Activated CD8-positive, alpha-beta T cell treated with anti-CD3 and anti-CD28 coated beads, Interleukin-2, amount 10 ng/mL, durations not matched to agents 7 days and 5 days (primary cell): ENCODE results near the gene ALG13. TPM values are rescaled to one million over a fixed set of nuclear protein-coding genes. Genes with fewer than 3 reads are reported as not detected.
"Not testable (repeated sequence)": the region's sequence is repeated elsewhere in the genome, so short reads cannot be mapped to it uniquely, and the experiment has no call there.

Experiments
- ATAC-seq: fragments of 150-1000 bp; cut with Tn5 transposase; one replicate; pipeline ENCODE4 v1.10.0; 2021; ENCODE audit warnings: moderate library complexity
- CTCF ChIA-PET: fragments of 350-600 bp; sonication (Branson Sonifier 250); formaldehyde crosslinking; loops from one replicate; lab custom pipeline; 2021; ENCODE audit warnings: antibody characterized with exemption; lab: Charles Lee
- POLR2A ChIA-PET: fragments of 350-600 bp; sonication (Branson Sonifier 250); formaldehyde crosslinking; loops from one replicate; lab custom pipeline; 2021; ENCODE audit warnings: antibody characterized with exemption; lab: Charles Lee
- DNase-seq: peaks from one replicate; pipeline ENCODE4 v3.0.0-alpha.2; 2020
- H3K27ac Mint-ChIP-seq: one replicate; pipeline ENCODE4 v1.8.0; 2021; ENCODE audit warnings: mild to moderate bottlenecking, mixed read lengths
- H3K27me3 Mint-ChIP-seq: one replicate; pipeline ENCODE4 v1.8.0; 2021; ENCODE audit warnings: low read depth, mixed read lengths
- H3K36me3 Mint-ChIP-seq: one replicate; pipeline ENCODE4 v1.8.0; 2021; ENCODE audit warnings: low read depth, mixed read lengths
- H3K4me1 Mint-ChIP-seq: one replicate; pipeline ENCODE4 v1.8.0; 2021; ENCODE audit warnings: low read depth, mixed read lengths
- H3K4me3 Mint-ChIP-seq: one replicate; pipeline ENCODE4 v1.8.0; 2021; ENCODE audit warnings: mild to moderate bottlenecking, mixed read lengths
- H3K9me3 Mint-ChIP-seq: one replicate; pipeline ENCODE4 v1.8.0; 2022; ENCODE audit warnings: mixed read lengths; ENCODE audit not compliant: insufficient read depth
- total RNA-seq, 2 experiments: library from RNA; stranded (reverse); gene quantifications; one replicate each; pipeline ENCODE4 v1.2.3, GENCODE V29; 2021

Gene ALG13
- total RNA-seq, 2 experiments from 2014 or later: 38.5 to 43.7 TPM

- no peaks in the 10 kb centered on the region for H3K9me3 Mint-ChIP-seq
- ChIA-PET CTCF (no interaction called here), POLR2A (no interaction called here)
- no peak overlapping the region for H3K4me3 Mint-ChIP-seq
- H3K36me3 Mint-ChIP-seq: no peaks in the 10 kb centered on the region
- H3K27ac Mint-ChIP-seq: no peak overlapping the region
- no peak for DNase-seq
- H3K4me1 Mint-ChIP-seq: no peaks in the 10 kb centered on the region
- H3K27me3 Mint-ChIP-seq: no peaks in the 10 kb centered on the region
- no peak for ATAC-seq
Measured at GRCh38 chrX:111778591-111778990, 97.6 kb downstream of the ALG13 start.

GRCh38 chrX:111779582-111779981 lies 98.6 kb downstream of the ALG13 start:
- no peak for ATAC-seq
- H3K27ac Mint-ChIP-seq: no peak overlapping the region
- ChIA-PET POLR2A (no interaction called here), CTCF (no interaction called here)
- H3K4me3 Mint-ChIP-seq: no peak overlapping the region
- H3K27me3 Mint-ChIP-seq: no peaks in the 10 kb centered on the region
- H3K9me3 Mint-ChIP-seq: no peaks in the 10 kb centered on the region
- H3K4me1 Mint-ChIP-seq: no peaks in the 10 kb centered on the region
- H3K36me3 Mint-ChIP-seq: no peaks in the 10 kb centered on the region
- no peak for DNase-seq

GRCh38 chrX:111784667-111785066 lies 103.7 kb downstream of the ALG13 start:
- ATAC-seq: no peak
- Mint-ChIP-seq H3K27ac (no peak overlapping the region), H3K4me1 (no peaks in the 10 kb centered on the region), H3K9me3 (no peaks in the 10 kb centered on the region), H3K36me3 (no peaks in the 10 kb centered on the region), H3K27me3 (no peaks in the 10 kb centered on the region), H3K4me3 (no peak overlapping the region)
- ChIA-PET CTCF (no interaction called here), POLR2A (no interaction called here)
- DNase-seq: no peak

- H3K4me3 Mint-ChIP-seq, H3K27ac Mint-ChIP-seq, CTCF ChIA-PET, H3K27me3 Mint-ChIP-seq, H3K36me3 Mint-ChIP-seq, H3K9me3 Mint-ChIP-seq, POLR2A ChIA-PET, DNase-seq, H3K4me1 Mint-ChIP-seq, ATAC-seq: not testable (repeated sequence)
Measured at GRCh38 chrX:111790054-111790453, 109.1 kb downstream of the ALG13 start.

Other genes starting within 250 kb of the ALG13 start
- gene SERTM2, start 169.5 kb upstream of the ALG13 start, total RNA-seq: not detected
- gene TRPC5OS, start 195.0 kb downstream of the ALG13 start, total RNA-seq: not detected